ENCODE results near the gene THAP8. TPM values are rescaled to one million over a fixed set of nuclear protein-coding genes. Genes with fewer than 3 reads are reported as not detected.

THAP8 gene
- total RNA-seq, 4 donors from 2014 or later = 11.4 to 21.0 (median 16.0) TPM

GRCh38 chr19:36090910-36091695 lies 37.0 kb upstream of the THAP8 start:
- WGBS, 2 donors = 70 to 80% methylated on average over 13 of the region's 13 CpGs
- no peak overlapping the region for H3K27ac ChIP-seq
- DNase-seq (ENCODE audit: low spot score in 2 of 2) = no peak
- H3K4me3 ChIP-seq = no peak overlapping the region
- no peaks in the 10 kb centered on the region for H3K9me3 ChIP-seq
- TF ChIP-seq CTCF (IDR thresholded peaks at IDR 0.05) = no peak
- TF ChIP-seq POLR2A (IDR thresholded peaks at IDR 0.05) = no peak
- TF ChIP-seq EP300 (IDR thresholded peaks at IDR 0.05) = no peak
- no peaks in the 10 kb centered on the region for H3K36me3 ChIP-seq
- H3K27me3 ChIP-seq = no peaks in the 10 kb centered on the region
- H3K4me1 ChIP-seq = peaks cover 0 to 15% (median 5%) of the 10 kb centered on the region in 4 donors

- 84 to 97% methylated on average over 5 of the region's 5 CpGs for WGBS, 2 donors
Observed at GRCh38 chr19:36089847-36090246, 35.8 kb upstream of the THAP8 start.

GRCh38 chr19:36086326-36086725 lies 32.2 kb upstream of the THAP8 start:
- peaks cover 0 to 8% (median 0%) of the 10 kb centered on the region in 4 donors for H3K4me1 ChIP-seq
- no peak overlapping the region for H3K27ac ChIP-seq
- H3K27me3 ChIP-seq = no peaks in the 10 kb centered on the region
- no peak for DNase-seq (ENCODE audit: low spot score in 2 of 2)
- no peaks in the 10 kb centered on the region for H3K36me3 ChIP-seq
- TF ChIP-seq CTCF (IDR thresholded peaks at IDR 0.05) (no peak), POLR2A (IDR thresholded peaks at IDR 0.05) (no peak), EP300 (IDR thresholded peaks at IDR 0.05) (no peak)
- no peak overlapping the region for H3K4me3 ChIP-seq
- WGBS, 2 donors = 94 to 95% methylated on average over 7 to 9 of the region's 9 CpGs
- H3K9me3 ChIP-seq = no peaks in the 10 kb centered on the region

More at GRCh38 chr19:36089847-36090246, 35.8 kb upstream of the THAP8 start:
- Histone ChIP-seq H3K36me3 (no peaks in the 10 kb centered on the region), H3K27me3 (no peaks in the 10 kb centered on the region), H3K9me3 (no peaks in the 10 kb centered on the region), H3K27ac (no peak overlapping the region), H3K4me1 (peaks cover 0 to 9% (median 2%) of the 10 kb centered on the region in 4 donors), H3K4me3 (no peak overlapping the region)
- no peak for TF ChIP-seq POLR2A (IDR thresholded peaks at IDR 0.05)
- TF ChIP-seq EP300 (IDR thresholded peaks at IDR 0.05) = no peak
- TF ChIP-seq CTCF (IDR thresholded peaks at IDR 0.05) = no peak
- no peak for DNase-seq (ENCODE audit: low spot score in 2 of 2)

- TF ChIP-seq CTCF (IDR thresholded peaks at IDR 0.05) (no peak), EP300 (IDR thresholded peaks at IDR 0.05) (no peak)
- 93 to 96% methylated on average over 12 of the region's 12 CpGs for WGBS, 2 donors
- H3K4me3 ChIP-seq = no peak overlapping the region
- H3K9me3 ChIP-seq = no peaks in the 10 kb centered on the region
- no peaks in the 10 kb centered on the region for H3K27me3 ChIP-seq
- H3K36me3 ChIP-seq = no peaks in the 10 kb centered on the region
- H3K27ac ChIP-seq = no peak overlapping the region
- DNase-seq (ENCODE audit: low spot score in 2 of 2) = no peak
- H3K4me1 ChIP-seq = peaks cover 0 to 11% (median 0%) of the 10 kb centered on the region in 4 donors
Observed at GRCh38 chr19:36084231-36085009, 30.3 kb upstream of the THAP8 start.

DNA sequence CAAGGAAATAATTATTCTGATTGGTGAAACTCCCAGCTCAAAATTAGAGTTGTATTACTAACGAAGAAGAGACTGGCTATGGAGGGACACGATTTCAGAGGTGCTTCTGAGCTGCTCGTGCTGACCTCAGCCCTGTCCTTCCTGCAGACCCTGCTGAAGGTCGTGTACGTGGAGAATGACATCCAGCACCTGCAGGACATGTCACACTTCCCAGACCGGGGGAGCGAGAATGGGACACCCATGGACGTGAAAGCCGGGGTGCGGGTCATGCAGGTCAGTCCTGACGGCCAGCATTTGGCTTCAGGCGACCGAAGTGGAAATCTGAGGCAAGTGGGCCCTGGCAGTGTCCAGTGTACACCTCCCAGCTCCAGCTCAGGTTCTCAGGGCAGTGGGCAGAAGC lies 28.8 kb upstream of the THAP8 start:
- H3K27me3 ChIP-seq = no peaks in the 10 kb centered on the region
- 90 to 95% methylated on average over 13 of the region's 13 CpGs for WGBS, 2 donors
- H3K9me3 ChIP-seq = no peaks in the 10 kb centered on the region
- no peak overlapping the region for H3K27ac ChIP-seq
- TF ChIP-seq POLR2A (IDR thresholded peaks at IDR 0.05) (no peak), EP300 (IDR thresholded peaks at IDR 0.05) (no peak), CTCF (IDR thresholded peaks at IDR 0.05) (no peak)
- H3K36me3 ChIP-seq = no peaks in the 10 kb centered on the region
- DNase-seq (ENCODE audit: low spot score in 2 of 2) = no peak
- H3K4me3 ChIP-seq = no peak overlapping the region
- peaks cover 0 to 11% (median 0%) of the 10 kb centered on the region in 4 donors for H3K4me1 ChIP-seq
